HG02623 (cell line): ENCODE data around the gene FSTL5.
"Not testable (repeated sequence)": the region's sequence is repeated elsewhere in the genome, so short reads cannot be mapped to it uniquely, and the experiment has no call there.

ENCODE experiments used
- ATAC-seq: cut with Tn5 transposase; IDR thresholded peaks from one replicate; pipeline ENCODE4 v1.9.1; 2021; ENCODE audit warnings: moderate library complexity; ENCODE audit not compliant: unreplicated experiment

FSTL5 gene

GRCh38 chr4:162163892-162164759 is at the start of gene FSTL5:
TSS of gene FSTL5 (minus strand) at chr4:162164000. CDS start at chr4:162111396, 52,604 bp downstream.
- ATAC-seq = peak; percentile 91

DNA sequence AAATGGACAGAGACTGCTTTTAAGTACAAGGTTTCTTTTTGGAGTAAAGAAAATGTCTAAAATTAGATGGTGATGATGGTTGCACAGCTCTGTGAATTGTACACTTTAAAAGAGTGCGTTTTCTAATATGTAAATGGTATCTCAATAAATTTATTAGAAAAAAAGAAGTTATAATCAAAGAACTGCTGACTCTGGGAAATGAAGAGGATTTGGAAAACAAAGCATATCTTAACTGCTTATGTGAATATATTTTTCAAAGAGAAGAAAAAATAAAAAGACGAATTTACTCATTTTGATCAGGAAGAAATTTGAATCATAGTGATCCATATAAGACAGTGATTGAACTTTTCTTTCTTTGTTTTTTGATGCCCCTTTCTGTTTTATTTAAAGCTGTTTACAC is 45.9 kb upstream of the FSTL5 start:
- ATAC-seq = no peak

GRCh38 chr4:162203478-162203877 is 39.7 kb upstream of the FSTL5 start:
- ATAC-seq = not testable (repeated sequence)

GRCh38 chr4:162201673-162202072 is 37.9 kb upstream of the FSTL5 start:
- ATAC-seq = no peak

DNA sequence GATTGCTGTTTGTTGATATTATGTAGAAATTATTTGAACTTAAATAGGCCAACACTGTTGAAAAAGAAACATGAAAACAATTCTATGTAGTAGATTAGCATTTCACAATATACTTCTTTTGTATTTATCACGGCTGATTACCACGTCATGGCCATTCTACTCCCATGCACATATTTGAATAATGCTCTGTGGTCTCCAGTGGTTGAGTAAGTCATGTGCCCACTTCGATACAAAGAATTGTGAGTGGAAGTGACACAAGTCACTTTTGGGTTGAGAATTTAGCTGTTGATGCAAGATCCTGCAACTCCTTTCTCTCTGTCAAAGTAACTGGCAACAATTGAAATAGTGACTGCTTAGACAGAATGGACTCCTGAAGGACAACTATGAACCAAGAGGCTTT is 6.7 kb upstream of the FSTL5 start:
- ATAC-seq = no peak

DNA sequence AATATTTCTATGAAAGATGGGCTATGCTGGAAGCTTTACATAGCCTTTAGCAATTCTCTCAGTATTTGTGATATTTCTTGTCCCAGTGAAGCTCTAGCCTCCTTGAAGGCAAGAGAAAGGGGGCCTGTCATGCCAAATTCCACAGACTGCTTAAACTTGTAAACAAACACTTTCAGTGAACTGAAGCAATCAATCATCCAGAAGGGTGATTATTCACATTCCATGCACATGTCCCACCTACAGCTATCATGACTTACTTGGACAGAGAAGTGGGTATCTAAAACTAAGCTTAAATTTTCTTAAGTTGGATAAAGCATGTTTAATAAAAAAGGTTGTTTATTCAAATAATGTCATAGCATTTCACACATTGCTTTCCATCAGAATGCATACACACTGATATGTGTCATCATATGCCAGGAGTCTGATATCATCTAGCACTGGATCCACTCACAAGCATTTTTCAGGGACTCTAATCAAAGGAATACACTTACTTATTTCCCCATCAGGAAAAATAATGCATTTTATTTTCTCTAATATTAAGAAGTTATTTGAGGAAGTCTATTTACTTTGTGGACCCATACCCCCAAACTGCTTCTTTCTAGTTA is 1.2 kb upstream of the FSTL5 start:
- ATAC-seq = no peak

DNA sequence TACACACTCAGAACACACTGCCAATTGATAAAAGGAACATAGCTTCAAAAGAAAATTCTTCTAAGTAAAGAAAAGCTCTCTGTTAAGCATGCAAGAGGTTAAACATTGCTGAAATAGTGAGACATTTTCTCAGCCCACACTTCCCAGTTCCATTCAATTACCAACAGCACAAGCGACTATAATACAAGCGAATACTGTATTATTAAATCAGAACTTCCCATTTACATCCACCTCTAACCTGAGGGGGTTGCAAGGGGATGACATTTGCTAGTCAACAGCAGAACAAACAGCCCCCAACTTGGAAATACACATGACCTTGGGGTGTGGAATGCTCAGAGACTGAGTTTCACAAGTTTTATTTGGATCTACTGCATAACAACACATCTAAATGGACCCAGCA is 1.1 kb downstream of the FSTL5 start:
- ATAC-seq = no peak

DNA sequence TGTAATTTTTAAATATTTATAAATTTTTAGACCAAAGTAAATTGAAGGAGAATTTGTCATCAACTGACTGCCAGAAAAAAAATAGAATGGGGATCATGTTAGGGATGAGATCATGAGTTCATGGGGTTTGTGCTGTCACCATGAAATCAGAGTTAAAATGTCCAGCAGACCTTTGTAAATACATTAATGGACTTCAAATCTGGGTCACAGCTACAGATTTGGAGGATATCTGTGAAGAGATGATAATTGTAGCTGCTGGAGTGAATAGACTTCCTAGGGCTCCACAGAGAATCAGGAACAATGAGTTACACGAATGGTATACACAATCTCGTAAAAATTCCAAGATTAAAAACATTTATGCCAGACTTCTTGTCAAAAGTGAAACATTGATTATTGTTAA is 6.6 kb downstream of the FSTL5 start:
- ATAC-seq = no peak

- no peak for ATAC-seq
Observed at GRCh38 chr4:162154862-162155540, 8.8 kb downstream of the FSTL5 start.

GRCh38 chr4:162151850-162152249 is 11.9 kb downstream of the FSTL5 start:
- no peak for ATAC-seq

GRCh38 chr4:162151386-162151785 is 12.4 kb downstream of the FSTL5 start:
- ATAC-seq = no peak

- no peak for ATAC-seq
Observed at GRCh38 chr4:162149644-162150043, 14.2 kb downstream of the FSTL5 start.

DNA sequence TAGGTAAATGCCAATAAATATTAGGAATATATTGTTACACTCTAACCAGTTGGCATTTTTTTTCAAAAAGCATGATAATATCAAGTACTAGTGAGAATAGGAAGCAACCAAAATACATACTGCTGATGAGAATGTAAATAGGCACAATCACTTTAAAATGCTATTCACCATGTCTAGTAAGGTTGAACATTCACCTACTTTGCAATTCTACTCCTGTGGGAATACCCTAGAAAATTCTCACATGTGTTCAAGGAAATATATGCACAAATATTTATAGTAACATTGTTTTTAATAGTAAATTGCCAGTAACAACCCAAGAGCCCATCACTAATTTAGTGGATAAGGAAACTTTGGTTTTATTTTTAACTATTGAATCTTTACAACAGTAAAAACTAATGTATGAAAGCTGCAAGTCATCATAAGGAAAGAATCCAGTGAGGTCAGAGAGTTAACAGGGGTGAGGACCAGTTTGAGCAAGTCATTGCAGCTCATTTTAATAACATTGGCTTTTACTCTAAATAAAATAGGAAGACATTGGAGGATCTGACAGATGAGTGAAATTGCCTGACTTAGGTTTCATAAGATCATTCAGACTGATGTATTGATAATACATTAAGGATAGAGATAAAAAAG is 23.6 kb downstream of the FSTL5 start:
- no peak for ATAC-seq

GRCh38 chr4:162139412-162139811 is 24.4 kb downstream of the FSTL5 start:
- no peak for ATAC-seq

DNA sequence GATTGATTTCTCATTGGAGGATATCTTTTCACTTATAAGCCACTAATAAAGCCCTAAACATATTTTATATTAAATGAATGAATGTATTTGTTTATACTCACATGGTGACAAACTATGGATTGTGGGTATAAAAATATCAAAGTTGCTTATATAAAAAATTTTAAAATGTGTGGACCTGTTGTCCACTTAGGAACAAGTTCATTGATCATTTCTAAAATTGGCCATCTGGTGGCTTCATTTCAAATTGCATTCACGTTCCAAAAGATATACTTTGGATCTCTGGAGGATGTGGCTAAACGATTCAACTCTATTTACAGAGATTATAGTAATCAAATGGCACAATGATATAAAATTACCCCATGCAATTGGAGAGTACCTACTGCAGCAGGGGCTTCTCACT is 32.5 kb downstream of the FSTL5 start:
- no peak for ATAC-seq

GRCh38 chr4:162126729-162127128 is 37.1 kb downstream of the FSTL5 start:
- ATAC-seq = no peak

DNA sequence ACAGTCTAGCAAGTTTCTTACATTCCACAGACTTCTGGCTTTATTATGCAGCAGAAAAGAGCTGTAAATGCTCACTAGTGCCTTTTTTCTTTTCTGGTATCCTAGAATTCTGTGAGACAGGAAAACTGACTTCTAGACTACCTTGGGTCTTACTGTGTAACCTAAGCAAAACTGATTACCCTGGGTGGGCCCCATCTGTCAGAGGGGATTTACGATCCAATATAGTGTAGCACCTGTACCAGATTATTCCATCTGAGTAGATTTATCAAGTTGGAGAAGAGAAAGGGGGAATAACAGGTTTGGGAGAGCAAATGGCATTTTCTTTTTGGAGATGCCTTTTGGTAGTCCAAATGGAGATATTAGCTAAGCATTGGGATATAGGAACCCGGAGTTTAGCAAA is 46.7 kb downstream of the FSTL5 start:
- no peak for ATAC-seq

GRCh38 chr4:162116095-162116779 is 47.6 kb downstream of the FSTL5 start:
- ATAC-seq = no peak

DNA sequence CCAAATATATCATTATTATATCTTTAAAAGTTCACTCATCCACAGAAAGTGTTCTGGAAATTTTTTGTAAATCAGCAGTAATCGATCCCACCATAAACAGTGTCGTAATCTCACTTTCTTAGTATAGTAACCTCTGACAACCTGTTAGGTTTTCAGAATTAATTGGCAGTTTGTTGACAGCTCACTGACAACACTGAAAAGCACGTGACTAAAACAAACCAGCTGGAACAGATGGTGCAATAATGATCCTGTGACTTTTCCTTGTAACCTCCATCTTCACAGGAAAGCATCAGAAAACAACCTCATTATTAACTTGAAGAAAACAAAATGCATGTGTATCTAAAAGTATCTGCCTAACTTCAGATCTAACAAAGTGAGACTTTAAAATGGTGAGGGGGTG is 48.5 kb downstream of the FSTL5 start:
- ATAC-seq = no peak

- ATAC-seq = no peak
Observed at GRCh38 chr4:162111078-162111477, 52.7 kb downstream of the FSTL5 start.
